Transverse colon (tissue), 4 donors: ENCODE measurements around the gene SIN3A.

Experiments used
- EP300 ChIP-seq: sonication (generic); formaldehyde crosslinking; IDR thresholded peaks from one replicate; pipeline ENCODE4 v1.6.1; 2017; ENCODE audit warnings: antibody characterized with exemption, low read depth
- POLR2A ChIP-seq: fragments of 450-650 bp; IDR thresholded peaks from one replicate; pipeline ENCODE4 v1.6.1; 2016; ENCODE audit warnings: antibody characterized with exemption, mild to moderate bottlenecking, moderate library complexity
- POLR2AphosphoS5 ChIP-seq, 3 donors: sonication (generic); formaldehyde crosslinking; IDR thresholded peaks; one replicate each; pipeline ENCODE4 v1.6.1; 2016; ENCODE audit warnings: antibody characterized with exemption in 3 of 3
- TF ChIP-seq, protein P1 (sequence below), 5 experiments: fragments of 200-600 bp in 3 of 5; fragments of 450-650 bp in 2 of 5; sonication (generic) in 3 of 5; IDR thresholded peaks; 1 replicate in 2 of 5; 2 replicates in 3 of 5; pipeline ENCODE4 v1.5.1; 2016 to 2017; ENCODE audit warnings: antibody characterized with exemption in 5 of 5, inconsistent platforms in 3 of 5, mild to moderate bottlenecking in 2 of 5, moderate library complexity in 1 of 5

DNA sequence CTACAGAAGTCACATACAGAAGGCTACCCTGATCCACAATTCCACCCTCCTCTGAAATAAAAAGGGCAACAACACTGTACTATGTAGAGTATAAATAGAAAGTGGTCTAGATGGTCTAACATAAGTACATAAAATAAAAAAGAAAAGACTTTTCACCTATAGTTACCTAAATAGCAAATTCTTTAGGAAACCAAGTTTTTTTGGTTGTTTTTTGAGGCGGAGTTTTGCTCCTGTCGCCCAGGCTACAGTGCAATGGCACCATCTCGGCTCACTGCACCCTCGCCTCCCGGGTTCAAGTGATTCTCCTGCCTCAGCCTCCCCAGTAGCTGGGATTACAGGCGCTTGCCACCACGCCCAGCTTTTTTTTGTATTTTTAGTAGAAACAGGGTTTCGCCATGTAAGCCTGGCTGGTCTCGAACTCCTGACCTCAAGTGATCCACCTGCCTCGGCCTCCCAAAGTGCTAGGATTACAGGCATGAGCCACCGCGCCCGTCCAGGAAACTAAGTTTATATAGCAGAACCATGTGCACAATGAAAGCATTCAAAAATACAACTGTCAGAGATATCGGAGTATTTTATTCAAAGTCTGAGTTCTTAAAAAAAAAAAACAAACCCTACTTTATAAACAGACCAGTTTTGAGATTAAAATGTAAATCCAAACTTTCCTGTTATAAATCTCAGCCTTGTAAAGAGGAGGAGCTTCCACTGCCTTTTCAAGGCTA lies 1.7 kb downstream of the SIN3A start:
- TF ChIP-seq POLR2A: no peak
- TF ChIP-seq, protein P1, sequence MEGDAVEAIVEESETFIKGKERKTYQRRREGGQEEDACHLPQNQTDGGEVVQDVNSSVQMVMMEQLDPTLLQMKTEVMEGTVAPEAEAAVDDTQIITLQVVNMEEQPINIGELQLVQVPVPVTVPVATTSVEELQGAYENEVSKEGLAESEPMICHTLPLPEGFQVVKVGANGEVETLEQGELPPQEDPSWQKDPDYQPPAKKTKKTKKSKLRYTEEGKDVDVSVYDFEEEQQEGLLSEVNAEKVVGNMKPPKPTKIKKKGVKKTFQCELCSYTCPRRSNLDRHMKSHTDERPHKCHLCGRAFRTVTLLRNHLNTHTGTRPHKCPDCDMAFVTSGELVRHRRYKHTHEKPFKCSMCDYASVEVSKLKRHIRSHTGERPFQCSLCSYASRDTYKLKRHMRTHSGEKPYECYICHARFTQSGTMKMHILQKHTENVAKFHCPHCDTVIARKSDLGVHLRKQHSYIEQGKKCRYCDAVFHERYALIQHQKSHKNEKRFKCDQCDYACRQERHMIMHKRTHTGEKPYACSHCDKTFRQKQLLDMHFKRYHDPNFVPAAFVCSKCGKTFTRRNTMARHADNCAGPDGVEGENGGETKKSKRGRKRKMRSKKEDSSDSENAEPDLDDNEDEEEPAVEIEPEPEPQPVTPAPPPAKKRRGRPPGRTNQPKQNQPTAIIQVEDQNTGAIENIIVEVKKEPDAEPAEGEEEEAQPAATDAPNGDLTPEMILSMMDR (IDR thresholded peaks at IDR 0.05): no peak
- TF ChIP-seq EP300: no peak
- no peak for TF ChIP-seq POLR2AphosphoS5 (IDR thresholded peaks at IDR 0.05)
